Heart left ventricle (tissue), 13 donors: ENCODE data around the gene RAB12.

Source experiments
- CTCF ChIP-seq, 12 donors: fragments of 200-600 bp; sonication (generic) in 4 of 12; IDR thresholded peaks; one replicate each; pipeline versions ENCODE4 v1.5.0 to v1.8.0; 2018 to 2022; ENCODE audit warnings: antibody characterized with exemption in 12 of 12, mild to moderate bottlenecking in 5 of 12
- POLR2A ChIP-seq, 2 donors: fragments of 450-650 bp; IDR thresholded peaks; one replicate each; pipeline ENCODE4 v1.6.1; 2017; ENCODE audit warnings: antibody characterized with exemption in 2 of 2, mild to moderate bottlenecking in 2 of 2, moderate library complexity in 2 of 2
- donor health status: ischemic (EF 13 %, LVEDD 7.1; RV severe dilation, severe dysfunction).
- donor health status: DM: no; HTN: yes; CAD: no.
- donor health status: DM: no; HTN: no; CAD: no.
- donor health status: ischemic (EF 25% LVEDD 6.9; RV normal size, moderate dysfunction).
- donor health status: ischemic (EF 25% LVEDD 5.7; RV mildly dilated, moderate dysfunction).
- donor health status: ischemic (EF 35%, LVEDD 5.7; RV mildly dilated, moderate dysfunction).
- donor health status: nonischemic (EF 11% LVEDD 7.7; RV severe dilation, severe dysfunction).
- donor health status: DM: yes; HTN: yes; CAD: no.
- donor health status: PGD.
- donor health status: ischemic (EF 29% LVEDD 5.4; RV normal size, mild dysfunction).
- donor health status: nonischemic (EF 23%, LVEDD 6.1; RV moderate dilation, normal function).

- TF ChIP-seq CTCF (IDR thresholded peaks at IDR 0.05) = no peak
- no peak for TF ChIP-seq POLR2A (IDR thresholded peaks at IDR 0.05)
Observed at GRCh38 chr18:8610459-8610851, 1.2 kb downstream of the RAB12 start.
